ENCODE measurements around the gene TMEM108.

The TMEM108 gene

GRCh38 chr3:133278260-133279043 is 240.3 kb downstream of the TMEM108 start:
- no peak for DNase-seq (ENCODE audit: low read depth)

- no peak for DNase-seq (ENCODE audit: low read depth)
Observed at GRCh38 chr3:133280586-133280985, 242.4 kb downstream of the TMEM108 start.

- DNase-seq (ENCODE audit: low read depth) = no peak
Observed at GRCh38 chr3:133282236-133282635, 244.0 kb downstream of the TMEM108 start.

- no peak for DNase-seq (ENCODE audit: low read depth)
Observed at GRCh38 chr3:133283958-133284807, 246.0 kb downstream of the TMEM108 start.

- DNase-seq (ENCODE audit: low read depth) = no peak
Observed at GRCh38 chr3:133289322-133289721, 251.1 kb downstream of the TMEM108 start.

- no peak for DNase-seq (ENCODE audit: low read depth)
Observed at GRCh38 chr3:133292296-133292695, 254.1 kb downstream of the TMEM108 start.

- DNase-seq (ENCODE audit: low read depth) = no peak
Observed at GRCh38 chr3:133293397-133294110, 255.4 kb downstream of the TMEM108 start.

- DNase-seq (ENCODE audit: low read depth) = no peak
Observed at GRCh38 chr3:133294253-133294652, 256.1 kb downstream of the TMEM108 start.

- no peak for DNase-seq (ENCODE audit: low read depth)
Observed at GRCh38 chr3:133295199-133295901, 257.2 kb downstream of the TMEM108 start.

- DNase-seq (ENCODE audit: low read depth) = no peak
Observed at GRCh38 chr3:133295944-133296917, 258.0 kb downstream of the TMEM108 start.

- DNase-seq (ENCODE audit: low read depth) = no peak
Observed at GRCh38 chr3:133296981-133297380, 258.8 kb downstream of the TMEM108 start.

- DNase-seq (ENCODE audit: low read depth) = no peak
Observed at GRCh38 chr3:133300102-133300501, 261.9 kb downstream of the TMEM108 start.

- no peak for DNase-seq (ENCODE audit: low read depth)
Observed at GRCh38 chr3:133301194-133301593, 263.0 kb downstream of the TMEM108 start.

GRCh38 chr3:133301731-133302130 is 263.5 kb downstream of the TMEM108 start:
- no peak for DNase-seq (ENCODE audit: low read depth)

- no peak for DNase-seq (ENCODE audit: low read depth)
Observed at GRCh38 chr3:133303430-133303829, 265.2 kb downstream of the TMEM108 start.

- no peak for DNase-seq (ENCODE audit: low read depth)
Observed at GRCh38 chr3:133317866-133318265, 279.7 kb downstream of the TMEM108 start.

GRCh38 chr3:133328373-133328772 is 290.2 kb downstream of the TMEM108 start:
- no peak for DNase-seq (ENCODE audit: low read depth)

GRCh38 chr3:133329626-133330025 is 291.4 kb downstream of the TMEM108 start:
- no peak for DNase-seq (ENCODE audit: low read depth)

GRCh38 chr3:133330065-133330464 is 291.9 kb downstream of the TMEM108 start:
- no peak for DNase-seq (ENCODE audit: low read depth)

GRCh38 chr3:133330522-133330921 is 292.3 kb downstream of the TMEM108 start:
- DNase-seq (ENCODE audit: low read depth) = no peak

- no peak for DNase-seq (ENCODE audit: low read depth)
Observed at GRCh38 chr3:133354721-133355120, 316.5 kb downstream of the TMEM108 start.
